HG03565 (cell line): ENCODE data around the gene RBAK.
"Not testable (repeated sequence)": the region's sequence is repeated elsewhere in the genome, so short reads cannot be mapped to it uniquely, and the experiment has no call there.

Source experiments
- ATAC-seq: cut with Tn5 transposase; IDR thresholded peaks from one replicate; pipeline ENCODE4 v1.9.1; 2021; ENCODE audit warnings: mild to moderate bottlenecking, moderate library complexity; ENCODE audit not compliant: unreplicated experiment

RBAK gene

GRCh38 chr7:5047127-5047526 is 1.5 kb downstream of the RBAK start:
- not testable (repeated sequence) for ATAC-seq

GRCh38 chr7:5050676-5051075 is 5.0 kb downstream of the RBAK start:
- ATAC-seq, result no peak

GRCh38 chr7:5051731-5052130 is 6.1 kb downstream of the RBAK start:
- not testable (repeated sequence) for ATAC-seq

GRCh38 chr7:5053175-5053574 is 7.5 kb downstream of the RBAK start:
- ATAC-seq, result no peak

GRCh38 chr7:5063698-5064097 is 18.0 kb downstream of the RBAK start:
- ATAC-seq, result no peak

GRCh38 chr7:5064391-5065106 is 18.9 kb downstream of the RBAK start:
- ATAC-seq, result no peak

GRCh38 chr7:5065107-5065407 is 19.4 kb downstream of the RBAK start:
- no peak for ATAC-seq

GRCh38 chr7:5068521-5068920 is 22.9 kb downstream of the RBAK start:
- no peak for ATAC-seq

- ATAC-seq, result no peak
Measured at GRCh38 chr7:5070206-5070605, 24.5 kb downstream of the RBAK start.

- ATAC-seq, result not testable (repeated sequence)
Measured at GRCh38 chr7:5075187-5075586, 29.5 kb downstream of the RBAK start.

- ATAC-seq, result no peak
Measured at GRCh38 chr7:5077740-5078139, 32.1 kb downstream of the RBAK start.

GRCh38 chr7:5082806-5083205 is 37.1 kb downstream of the RBAK start:
- ATAC-seq, result no peak

GRCh38 chr7:5083311-5083711 is 37.7 kb downstream of the RBAK start:
- ATAC-seq, result no peak

- no peak for ATAC-seq
Measured at GRCh38 chr7:5086256-5086655, 40.6 kb downstream of the RBAK start.

- not testable (repeated sequence) for ATAC-seq
Measured at GRCh38 chr7:5088228-5088833, 42.7 kb downstream of the RBAK start.

GRCh38 chr7:5088906-5089305 is 43.2 kb downstream of the RBAK start:
- ATAC-seq, result no peak

- no peak for ATAC-seq
Measured at GRCh38 chr7:5093948-5094347, 48.3 kb downstream of the RBAK start.

GRCh38 chr7:5094641-5095040 is 49.0 kb downstream of the RBAK start:
- no peak for ATAC-seq

- no peak for ATAC-seq
Measured at GRCh38 chr7:5116359-5116758, 70.7 kb downstream of the RBAK start.

- no peak for ATAC-seq
Measured at GRCh38 chr7:5117095-5117970, 71.7 kb downstream of the RBAK start.
